Esophagus squamous epithelium (tissue), 4 donors: ENCODE results near the gene CPED1.

Experiments used
- CTCF ChIP-seq, 6 experiments: fragments of 450-650 bp in 4 of 6; fragments of 200-600 bp in 2 of 6; sonication (generic) in 2 of 6; IDR thresholded peaks; one replicate each; pipeline ENCODE4 v1.5.1; 2016 to 2019; ENCODE audit warnings: antibody characterized with exemption in 6 of 6, mild to moderate bottlenecking in 4 of 6, moderate library complexity in 4 of 6
- POLR2A ChIP-seq, 4 donors: fragments of 450-650 bp; IDR thresholded peaks; one replicate each; pipeline ENCODE4 v1.6.1; 2017; ENCODE audit warnings: antibody characterized with exemption in 4 of 4, mild to moderate bottlenecking in 4 of 4, moderate library complexity in 3 of 4

- TF ChIP-seq CTCF (IDR thresholded peaks at IDR 0.05) (no peak), POLR2A (IDR thresholded peaks at IDR 0.05) (no peak)
Observed at GRCh38 chr7:120998520-120998919, 10.0 kb downstream of the CPED1 start.
